ENCODE results near the gene DNMT3B. TPM values are rescaled to one million over a fixed set of nuclear protein-coding genes. Genes with fewer than 3 reads are reported as not detected.

Gene DNMT3B
- total and polyA plus RNA-seq, 2 donors (not counting 1 experiment from before 2014, with no cell fraction given), result 0.15 to 0.47 TPM

- H3K27me3 Mint-ChIP-seq, result no peaks in the 10 kb centered on the region
- H3K27ac Mint-ChIP-seq, result peak overlapping the region; percentile 67
- Histone ChIP-seq H3K27me3 (replicated peaks in 1 of 4; ENCODE audit: control extremely low read depth in 1 of 4, control insufficient read depth in 3 of 4, insufficient read depth in 4 of 4, low read length in 3 of 4) (peaks cover 0 to 21% (median 7%) of the 10 kb centered on the region in 4 experiments), H3K4me2 (replicated peaks; ENCODE audit: low read depth, low read length, poor library complexity, severe bottlenecking) (peak overlapping the region; percentile 99), H3K79me2 (ENCODE audit: control insufficient read depth, insufficient read depth, low read length) (no peaks in the 10 kb centered on the region), H4K20me1 (ENCODE audit: control insufficient read depth, insufficient read depth, low read length, poor library complexity, severe bottlenecking) (no peaks in the 10 kb centered on the region), H2AFZ (ENCODE audit: insufficient read depth, low read depth, low read length, poor library complexity, severe bottlenecking) (peak overlapping the region; percentile 95), H3K9me3 (ENCODE audit: control extremely low read depth in 1 of 3, control insufficient read depth in 2 of 3, insufficient read depth in 1 of 3, low read length in 2 of 3) (no peaks in the 10 kb centered on the region), H3K4me1 (ENCODE audit: control insufficient read depth in 2 of 2, insufficient read depth in 2 of 2, low read length in 2 of 2) (peaks cover 21 to 22% of the 10 kb centered on the region in 2 donors), H3K9ac (ENCODE audit: low read length) (peak overlapping the region; percentile 81), H3K27ac (ENCODE audit: low read length in 2 of 2) (no peak overlapping the region), H3K36me3 (replicated peaks in 1 of 2; ENCODE audit: control extremely low read depth in 1 of 2, control insufficient read depth in 1 of 2, extremely low read depth in 1 of 2, insufficient read depth in 2 of 2, low read length in 1 of 2) (no peaks in the 10 kb centered on the region), H3K4me3 (ENCODE audit: control extremely low read depth in 1 of 5, extremely low read depth in 1 of 5, insufficient read depth in 1 of 5, low read depth in 2 of 5, low read length in 4 of 5) (peak overlapping the region; percentile 44 to 74 (median 68))
- no peak for TF ChIP-seq EZH2 (IDR thresholded peaks at IDR 0.05; ENCODE audit: borderline replicate concordance, insufficient read depth, low read depth, low read length, poor library complexity, severe bottlenecking)
- no peak for TF ChIP-seq CTCF (IDR thresholded peaks at IDR 0.05)
- H3K4me3 Mint-ChIP-seq, result peak overlapping the region; percentile 90
- intact Hi-C loops (cut with micrococcal nuclease), result loop anchor here (1.0 to 10.0 kb wide), 3 partner anchors 19 to 278 kb away; partner anchors contain the start of genes COMMD7 and MAPRE1
- H3K9me3 Mint-ChIP-seq (ENCODE audit: insufficient read depth), result no peaks in the 10 kb centered on the region
- peaks cover 24% of the 10 kb centered on the region for H3K4me1 Mint-ChIP-seq
- WGBS (ENCODE audit: insufficient coverage), result 1% methylated on average over 29 of the region's 30 CpGs
- ChIA-PET POLR2A (interaction anchor here (2.0 kb wide), 1 partner anchor 19 kb away, joined by 12 read pairs; the partner anchor contains the start of gene COMMD7), CTCF (interaction anchor here (1.3 to 3.1 kb wide), 4 partner anchors 15 to 88 kb away, joined by 3 to 18 read pairs (median 10); partner anchors contain the start of genes C20orf203 and COMMD7)
- DNase-seq (no peak), ATAC-seq (ENCODE audit: low read depth) (peak; percentile 13)
Measured at GRCh38 chr20:32762754-32763201, 593 bp downstream of the DNMT3B start.
